GM18508 (cell line): Measurements from ENCODE around the gene B4GALT4.

Experiments
- ATAC-seq: cut with Tn5 transposase; IDR thresholded peaks from one replicate; pipeline ENCODE4 v1.9.1; 2021; ENCODE audit warnings: moderate number of reproducible peaks; ENCODE audit not compliant: insufficient read depth, unreplicated experiment

B4GALT4 gene

GRCh38 chr3:119239206-119239820, 1.4 kb downstream of the B4GALT4 start:
- no peak for ATAC-seq

DNA sequence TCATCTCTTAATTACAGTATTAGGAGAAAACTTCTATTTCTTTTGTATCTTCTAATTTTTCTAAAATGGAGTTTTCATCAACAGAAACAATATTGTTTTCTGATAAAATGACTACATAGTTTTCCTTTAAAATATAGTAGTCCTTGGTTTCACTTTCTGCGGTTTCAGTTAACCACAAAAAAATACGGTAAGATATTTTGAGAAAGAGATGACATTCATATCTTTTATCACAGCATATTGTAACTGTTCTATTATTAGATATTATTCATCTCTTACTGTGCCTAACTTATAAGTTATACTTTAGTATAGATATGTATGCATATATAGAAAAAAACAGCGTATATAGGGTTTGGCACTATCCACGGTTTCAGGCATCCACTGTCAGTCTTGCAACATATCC, 2.3 kb downstream of the B4GALT4 start:
- ATAC-seq = no peak

- no peak for ATAC-seq
These were observed 3.4 kb downstream of the B4GALT4 start for GRCh38 chr3:119237299-119237698.

DNA sequence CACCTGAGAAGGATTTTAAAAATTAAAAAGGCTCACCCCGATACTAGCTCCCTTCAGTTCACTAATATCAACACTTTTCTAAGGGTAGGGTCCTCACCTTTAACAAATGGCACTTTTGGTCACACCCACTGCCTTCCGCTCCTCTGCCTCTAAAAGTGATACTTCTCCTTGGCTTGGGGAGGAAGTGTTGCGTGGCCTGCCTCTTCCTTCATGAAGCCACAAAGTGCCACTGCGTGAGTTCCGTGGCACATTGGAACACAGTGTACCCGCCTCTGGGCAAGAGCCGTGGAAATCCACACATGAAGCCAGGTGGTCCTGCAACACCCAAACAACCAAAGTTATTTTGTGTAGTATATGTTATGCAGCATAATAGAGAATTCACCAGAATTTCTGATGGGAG, 3.9 kb downstream of the B4GALT4 start:
- no peak for ATAC-seq

DNA sequence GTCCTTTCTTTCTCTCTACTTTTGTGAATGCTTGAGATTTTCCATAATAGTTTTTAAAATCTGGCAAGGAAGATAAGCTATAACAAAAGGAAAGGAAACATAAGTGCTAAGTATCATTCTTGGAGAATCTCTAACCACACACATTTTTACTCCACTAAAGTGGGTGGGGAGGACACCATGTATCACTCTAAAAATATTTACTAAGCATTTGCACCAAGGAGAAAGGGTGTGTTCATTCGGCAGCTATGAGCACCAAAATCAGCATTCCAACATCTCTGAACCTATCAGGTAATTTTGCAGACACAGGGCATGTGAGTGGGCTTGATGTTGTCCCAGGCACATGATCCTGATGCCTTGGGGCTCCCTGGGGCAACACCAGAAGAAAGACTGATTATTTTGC, 5.5 kb downstream of the B4GALT4 start:
- ATAC-seq = no peak

GRCh38 chr3:119234610-119235009, 6.1 kb downstream of the B4GALT4 start:
- no peak for ATAC-seq

DNA sequence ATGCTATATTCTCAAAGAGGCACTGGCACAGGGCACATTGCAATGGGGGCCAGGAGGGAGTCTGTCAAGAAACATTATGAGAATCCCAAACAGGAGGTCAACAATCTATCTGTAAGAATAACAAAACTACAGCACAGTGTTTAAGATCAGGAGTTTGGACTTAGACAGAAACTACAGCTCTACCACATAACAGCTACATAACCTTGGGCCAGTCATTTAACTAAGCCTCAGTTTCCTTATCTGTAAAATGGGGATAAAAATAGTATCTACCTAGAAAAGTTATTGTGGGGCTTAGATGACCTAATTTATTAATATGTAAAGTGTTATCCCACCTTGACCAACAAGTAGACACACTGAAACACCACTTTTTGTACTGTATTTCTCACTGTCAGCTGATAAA, 9.9 kb downstream of the B4GALT4 start:
- ATAC-seq = no peak

DNA sequence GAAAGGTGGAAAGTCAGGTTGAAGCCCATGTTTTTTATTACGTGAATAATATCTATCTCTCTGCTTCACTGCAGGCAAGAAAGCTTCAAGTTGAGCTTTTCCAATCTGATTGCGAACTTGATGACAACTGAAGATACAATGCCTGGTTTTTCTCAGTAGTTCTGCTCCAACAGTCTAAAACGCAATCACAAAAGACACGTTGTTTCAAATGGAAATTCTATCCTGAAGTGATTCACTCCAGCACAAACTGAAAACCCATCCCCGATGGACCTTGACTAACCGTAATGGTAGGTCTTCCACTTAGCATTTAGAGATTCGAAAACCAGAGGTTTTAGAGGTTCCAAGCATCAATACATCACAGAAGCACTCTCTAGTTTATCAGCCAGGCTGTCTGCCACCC, 10.6 kb downstream of the B4GALT4 start:
- no peak for ATAC-seq

GRCh38 chr3:119229190-119229589, 11.5 kb downstream of the B4GALT4 start:
- no peak for ATAC-seq

DNA sequence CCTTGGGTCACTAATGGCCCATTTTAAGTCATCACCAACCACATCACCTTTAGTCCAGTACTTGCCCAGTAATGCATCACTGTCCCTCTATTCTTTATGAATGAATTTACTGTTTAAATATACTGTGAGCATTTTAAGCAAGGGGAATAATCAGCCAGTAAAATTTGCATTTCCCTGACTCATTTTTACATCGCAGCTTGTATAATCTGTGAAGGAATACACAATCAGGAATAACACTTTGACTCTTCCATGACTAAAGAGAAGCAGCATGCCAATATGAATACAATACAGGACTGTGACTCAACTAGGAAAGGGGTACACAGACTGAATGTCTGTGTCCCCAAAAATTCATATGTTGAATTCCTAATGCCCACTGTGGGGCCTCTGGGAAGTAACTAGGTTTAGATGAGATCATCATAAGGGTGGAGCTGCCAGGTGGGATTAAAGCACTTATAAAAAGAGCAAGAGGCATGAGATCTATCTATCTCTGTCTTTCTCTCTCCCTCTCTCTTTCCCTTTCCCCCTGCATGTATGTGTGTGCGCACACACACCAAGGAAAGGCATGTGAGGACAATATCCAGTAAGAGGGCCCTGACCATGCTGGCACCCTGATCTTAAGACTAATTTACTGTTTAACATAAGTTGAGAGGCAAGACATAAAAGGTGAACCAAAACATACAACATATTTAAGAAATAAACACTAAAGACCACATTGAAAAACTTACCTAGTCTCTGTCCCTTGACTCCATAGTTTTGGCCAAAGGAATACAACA, 12.1 kb downstream of the B4GALT4 start:
- ATAC-seq = no peak

DNA sequence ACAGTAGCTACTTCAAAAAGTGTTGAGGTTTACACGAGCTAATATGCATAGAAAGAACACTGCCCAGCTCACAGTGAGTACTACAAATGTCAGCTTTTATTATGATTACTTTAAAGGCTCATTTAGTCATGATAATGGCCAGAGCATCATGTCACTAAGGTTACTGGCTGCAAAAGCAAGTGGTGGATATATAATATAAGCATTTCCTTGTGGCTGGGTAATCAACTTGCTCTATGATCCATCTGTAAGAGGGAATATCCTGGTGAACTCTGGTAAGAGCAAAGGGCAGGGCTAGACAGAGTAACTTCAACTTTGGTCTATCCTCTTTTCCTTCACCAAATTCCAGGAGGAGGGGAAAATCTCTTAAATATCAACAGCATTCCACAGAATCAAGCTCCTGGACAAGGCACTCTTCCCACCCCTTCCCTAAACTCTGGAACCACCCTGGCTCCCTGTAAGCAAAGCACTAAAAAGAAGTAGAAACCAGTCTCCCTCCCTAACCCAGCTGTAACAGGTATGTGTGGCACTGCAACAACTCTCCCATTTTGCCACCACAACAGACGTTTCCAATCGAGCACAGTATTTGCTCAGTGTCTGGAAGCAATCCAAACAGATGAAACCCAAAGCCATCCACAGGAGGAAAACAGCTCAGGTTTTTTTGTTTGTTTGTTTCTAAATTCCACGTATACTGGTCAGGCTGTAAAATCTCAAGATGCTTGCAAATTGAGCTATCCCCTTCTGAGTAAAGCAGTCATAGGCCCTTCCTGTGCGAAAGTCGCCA, 13.4 kb downstream of the B4GALT4 start:
- no peak for ATAC-seq

DNA sequence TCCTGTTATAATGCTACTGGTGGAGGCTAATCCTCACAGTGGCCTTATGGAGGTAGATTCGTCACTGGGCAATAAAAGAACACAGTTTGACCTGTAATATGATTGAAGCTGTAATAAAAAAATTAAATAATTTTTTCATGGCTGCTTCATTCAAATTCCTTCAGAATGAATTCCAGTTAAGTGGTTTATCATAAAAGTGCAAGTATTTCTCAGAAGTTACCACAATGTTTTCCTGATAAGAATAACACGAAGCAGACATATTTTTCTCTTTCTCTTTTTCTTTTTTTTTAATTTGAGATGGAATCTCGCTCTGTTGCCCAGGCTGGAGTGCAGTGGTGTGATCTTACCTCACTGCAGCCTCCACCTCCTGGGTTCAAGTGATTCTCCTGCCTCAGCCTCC, 15.6 kb downstream of the B4GALT4 start:
- no peak for ATAC-seq

DNA sequence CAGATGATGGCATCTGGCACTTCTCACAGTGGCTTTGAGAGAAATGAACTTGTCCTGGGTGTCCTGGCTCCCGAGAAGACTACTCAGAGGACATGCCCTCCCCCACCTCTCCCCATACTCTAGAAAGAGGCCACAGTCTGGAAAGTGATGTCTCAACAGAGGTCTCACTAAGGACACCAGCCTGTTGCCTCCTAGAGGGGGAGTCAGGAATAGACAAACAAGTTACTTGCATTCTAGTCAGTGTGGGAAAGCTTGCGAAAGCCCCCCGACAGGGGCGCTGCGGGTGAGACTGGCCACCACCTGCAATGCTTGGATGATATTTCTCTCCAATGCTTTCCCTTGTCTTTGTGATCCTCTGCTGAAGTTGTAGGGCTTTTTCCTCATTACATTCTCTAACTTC, 17.2 kb downstream of the B4GALT4 start:
- no peak for ATAC-seq

GRCh38 chr3:119222391-119222790, 18.3 kb downstream of the B4GALT4 start:
- ATAC-seq = no peak

- ATAC-seq = no peak
These were observed 18.8 kb downstream of the B4GALT4 start for GRCh38 chr3:119221779-119222320.

DNA sequence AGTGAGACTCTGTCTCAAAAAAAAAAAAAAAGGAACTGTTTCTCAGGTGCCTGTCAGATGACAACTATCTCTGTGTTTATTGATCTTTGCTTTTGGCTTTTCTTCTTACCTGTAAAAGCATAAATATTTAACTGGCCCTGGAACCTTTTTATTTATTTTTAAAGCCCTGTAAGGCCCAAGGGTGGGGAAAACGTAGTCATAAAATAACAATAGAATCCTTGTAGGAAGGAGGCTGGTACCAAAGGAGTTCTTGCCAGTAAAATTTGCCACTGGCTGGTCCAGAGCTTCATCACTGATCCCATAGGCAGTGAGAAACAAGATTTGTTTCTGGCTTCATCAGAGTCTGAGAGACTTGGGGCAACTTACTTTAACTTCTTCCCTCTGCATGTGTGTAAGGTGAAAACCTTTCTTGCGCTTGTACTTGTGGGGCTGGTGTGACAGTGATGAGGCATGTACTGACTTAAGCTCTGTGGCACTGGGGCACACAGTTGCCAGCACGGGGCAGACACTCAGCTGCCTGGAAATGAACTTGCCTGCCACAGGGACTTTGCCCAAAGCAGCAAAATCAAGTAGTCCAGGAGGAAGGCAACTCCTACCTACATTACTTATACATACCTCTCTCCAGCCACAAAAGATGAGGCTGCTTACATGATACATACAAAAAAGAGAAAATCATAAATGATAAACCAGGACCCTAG, 19.6 kb downstream of the B4GALT4 start:
- ATAC-seq = no peak

DNA sequence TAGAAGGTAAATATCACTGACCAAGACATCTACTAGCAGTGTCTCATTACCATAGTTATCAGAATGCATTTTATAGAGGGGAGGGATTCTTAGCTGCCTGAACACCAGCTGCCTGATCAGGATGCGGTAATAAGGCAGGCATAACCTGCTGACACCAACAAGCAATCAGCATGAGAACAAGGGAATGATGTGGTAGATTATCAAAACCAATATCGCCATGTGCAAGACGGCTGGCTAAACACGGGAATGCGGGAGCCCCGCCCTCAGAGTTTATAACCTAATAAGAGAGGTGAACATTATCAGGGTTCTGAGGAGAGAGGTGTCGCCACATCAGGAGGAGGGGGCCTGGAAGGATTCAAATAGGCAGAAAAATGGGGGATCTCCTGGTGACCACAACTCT, 20.5 kb downstream of the B4GALT4 start:
- ATAC-seq = no peak

DNA sequence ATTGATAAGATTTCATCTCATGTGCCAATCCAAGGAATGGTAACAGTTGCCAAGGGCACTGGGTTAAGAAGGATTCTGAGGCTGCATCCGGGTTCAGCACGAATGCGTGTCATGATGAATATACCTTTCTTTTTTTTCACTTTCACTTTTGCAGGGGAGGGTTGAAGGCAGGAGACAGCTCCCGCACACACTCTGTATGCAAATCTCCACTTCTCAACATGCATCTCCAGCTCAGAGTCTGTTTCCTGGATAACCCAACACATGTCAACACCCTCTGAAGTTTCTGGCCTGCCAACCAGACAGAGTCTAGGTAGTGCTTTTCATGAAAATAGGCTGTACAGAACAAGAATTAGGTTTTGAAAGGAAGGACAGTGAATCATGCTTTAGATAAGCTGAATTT, 21.6 kb downstream of the B4GALT4 start:
- peak; percentile 98 for ATAC-seq

DNA sequence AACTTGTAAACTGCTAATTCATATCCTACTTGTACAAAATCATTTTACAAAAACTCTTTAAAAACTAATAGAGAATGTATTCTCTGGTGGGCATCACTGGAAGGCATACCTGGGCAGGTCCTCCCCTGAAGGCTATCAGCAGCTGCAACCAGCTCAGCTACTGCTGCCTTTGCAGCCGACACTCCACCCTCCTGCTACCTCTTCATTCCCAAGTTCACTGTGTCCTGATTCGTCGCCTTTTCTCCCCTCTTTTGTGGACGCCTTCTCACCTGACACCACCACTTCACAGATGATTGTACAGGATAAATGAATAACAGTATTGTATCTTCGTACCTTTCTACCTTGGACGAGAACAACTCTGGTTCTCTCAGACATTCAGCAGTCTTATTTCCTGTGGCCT, 28.9 kb downstream of the B4GALT4 start:
- no peak for ATAC-seq

GRCh38 chr3:119211193-119211592, 29.5 kb downstream of the B4GALT4 start:
- no peak for ATAC-seq

- no peak for ATAC-seq
These were observed 33.2 kb downstream of the B4GALT4 start for GRCh38 chr3:119207512-119207875.
